Measurements from ENCODE around the gene RFX3.

Gene RFX3

GRCh38 chr9:3239240-3239639 is 286.6 kb downstream of the RFX3 start:
- H3K27ac ChIP-seq (ENCODE audit: low read depth, low read length) = no peak overlapping the region
- H3K4me1 ChIP-seq (ENCODE audit: control insufficient read depth, insufficient read depth, low read length) = no peaks in the 10 kb centered on the region
- no peak overlapping the region for H3K4me3 ChIP-seq (ENCODE audit: low read length)
- no peak overlapping the region for H3K9ac ChIP-seq (ENCODE audit: low read length)
- no peaks in the 10 kb centered on the region for H3K36me3 ChIP-seq (ENCODE audit: control insufficient read depth, insufficient read depth, low read length)
- no peaks in the 10 kb centered on the region for H3K27me3 ChIP-seq (ENCODE audit: control insufficient read depth, insufficient read depth, low read length)

GRCh38 chr9:3238236-3238635 is 287.6 kb downstream of the RFX3 start:
- no peak overlapping the region for H3K9ac ChIP-seq (ENCODE audit: low read length)
- no peaks in the 10 kb centered on the region for H3K4me1 ChIP-seq (ENCODE audit: control insufficient read depth, insufficient read depth, low read length)
- H3K27ac ChIP-seq (ENCODE audit: low read depth, low read length) = no peak overlapping the region
- no peaks in the 10 kb centered on the region for H3K27me3 ChIP-seq (ENCODE audit: control insufficient read depth, insufficient read depth, low read length)
- H3K36me3 ChIP-seq (ENCODE audit: control insufficient read depth, insufficient read depth, low read length) = no peaks in the 10 kb centered on the region
- no peak overlapping the region for H3K4me3 ChIP-seq (ENCODE audit: low read length)

- H3K9ac ChIP-seq (ENCODE audit: low read length) = no peak overlapping the region
- no peaks in the 10 kb centered on the region for H3K27me3 ChIP-seq (ENCODE audit: control insufficient read depth, insufficient read depth, low read length)
- H3K4me3 ChIP-seq (ENCODE audit: low read length) = no peak overlapping the region
- no peak overlapping the region for H3K27ac ChIP-seq (ENCODE audit: low read depth, low read length)
- no peaks in the 10 kb centered on the region for H3K36me3 ChIP-seq (ENCODE audit: control insufficient read depth, insufficient read depth, low read length)
- H3K4me1 ChIP-seq (ENCODE audit: control insufficient read depth, insufficient read depth, low read length) = no peaks in the 10 kb centered on the region
Observed at GRCh38 chr9:3237121-3237520, 288.7 kb downstream of the RFX3 start.

- Histone ChIP-seq H3K4me3 (ENCODE audit: low read length) (no peak overlapping the region), H3K36me3 (ENCODE audit: control insufficient read depth, insufficient read depth, low read length) (no peaks in the 10 kb centered on the region), H3K4me1 (ENCODE audit: control insufficient read depth, insufficient read depth, low read length) (no peaks in the 10 kb centered on the region), H3K27ac (ENCODE audit: low read depth, low read length) (no peak overlapping the region), H3K27me3 (ENCODE audit: control insufficient read depth, insufficient read depth, low read length) (no peaks in the 10 kb centered on the region), H3K9ac (ENCODE audit: low read length) (no peak overlapping the region)
Observed at GRCh38 chr9:3235497-3235896, 290.3 kb downstream of the RFX3 start.

GRCh38 chr9:3224931-3225330 is 300.9 kb downstream of the RFX3 start:
- no peak overlapping the region for H3K27ac ChIP-seq (ENCODE audit: low read depth, low read length)
- no peak overlapping the region for H3K9ac ChIP-seq (ENCODE audit: low read length)
- no peaks in the 10 kb centered on the region for H3K36me3 ChIP-seq (ENCODE audit: control insufficient read depth, insufficient read depth, low read length)
- H3K27me3 ChIP-seq (ENCODE audit: control insufficient read depth, insufficient read depth, low read length) = no peaks in the 10 kb centered on the region
- no peaks in the 10 kb centered on the region for H3K4me1 ChIP-seq (ENCODE audit: control insufficient read depth, insufficient read depth, low read length)
- H3K4me3 ChIP-seq (ENCODE audit: low read length) = no peak overlapping the region

GRCh38 chr9:3215658-3216057 is 310.1 kb downstream of the RFX3 start:
- Histone ChIP-seq H3K27ac (ENCODE audit: low read depth, low read length) (no peak overlapping the region), H3K27me3 (ENCODE audit: control insufficient read depth, insufficient read depth, low read length) (no peaks in the 10 kb centered on the region), H3K4me1 (ENCODE audit: control insufficient read depth, insufficient read depth, low read length) (no peaks in the 10 kb centered on the region), H3K36me3 (ENCODE audit: control insufficient read depth, insufficient read depth, low read length) (no peaks in the 10 kb centered on the region), H3K4me3 (ENCODE audit: low read length) (no peak overlapping the region), H3K9ac (ENCODE audit: low read length) (no peak overlapping the region)

GRCh38 chr9:3214741-3215140 is 311.1 kb downstream of the RFX3 start:
- Histone ChIP-seq H3K9ac (ENCODE audit: low read length) (no peak overlapping the region), H3K4me3 (ENCODE audit: low read length) (no peak overlapping the region), H3K4me1 (ENCODE audit: control insufficient read depth, insufficient read depth, low read length) (no peaks in the 10 kb centered on the region), H3K27me3 (ENCODE audit: control insufficient read depth, insufficient read depth, low read length) (no peaks in the 10 kb centered on the region), H3K36me3 (ENCODE audit: control insufficient read depth, insufficient read depth, low read length) (no peaks in the 10 kb centered on the region), H3K27ac (ENCODE audit: low read depth, low read length) (no peak overlapping the region)

GRCh38 chr9:3205421-3206095 is 320.2 kb downstream of the RFX3 start:
- no peaks in the 10 kb centered on the region for H3K4me1 ChIP-seq (ENCODE audit: control insufficient read depth, insufficient read depth, low read length)
- H3K27ac ChIP-seq (ENCODE audit: low read depth, low read length) = no peak overlapping the region
- H3K27me3 ChIP-seq (ENCODE audit: control insufficient read depth, insufficient read depth, low read length) = no peaks in the 10 kb centered on the region
- H3K9ac ChIP-seq (ENCODE audit: low read length) = no peak overlapping the region
- H3K4me3 ChIP-seq (ENCODE audit: low read length) = no peak overlapping the region
- no peaks in the 10 kb centered on the region for H3K36me3 ChIP-seq (ENCODE audit: control insufficient read depth, insufficient read depth, low read length)

- no peak overlapping the region for H3K4me3 ChIP-seq (ENCODE audit: low read length)
- H3K27me3 ChIP-seq (ENCODE audit: control insufficient read depth, insufficient read depth, low read length) = no peaks in the 10 kb centered on the region
- no peaks in the 10 kb centered on the region for H3K36me3 ChIP-seq (ENCODE audit: control insufficient read depth, insufficient read depth, low read length)
- H3K27ac ChIP-seq (ENCODE audit: low read depth, low read length) = no peak overlapping the region
- no peak overlapping the region for H3K9ac ChIP-seq (ENCODE audit: low read length)
- H3K4me1 ChIP-seq (ENCODE audit: control insufficient read depth, insufficient read depth, low read length) = no peaks in the 10 kb centered on the region
Observed at GRCh38 chr9:3200331-3200774, 325.4 kb downstream of the RFX3 start.

GRCh38 chr9:3193791-3194190 is 332.0 kb downstream of the RFX3 start:
- no peaks in the 10 kb centered on the region for H3K4me1 ChIP-seq (ENCODE audit: control insufficient read depth, insufficient read depth, low read length)
- H3K27me3 ChIP-seq (ENCODE audit: control insufficient read depth, insufficient read depth, low read length) = no peaks in the 10 kb centered on the region
- no peak overlapping the region for H3K9ac ChIP-seq (ENCODE audit: low read length)
- no peak overlapping the region for H3K4me3 ChIP-seq (ENCODE audit: low read length)
- no peak overlapping the region for H3K27ac ChIP-seq (ENCODE audit: low read depth, low read length)
- no peaks in the 10 kb centered on the region for H3K36me3 ChIP-seq (ENCODE audit: control insufficient read depth, insufficient read depth, low read length)

GRCh38 chr9:3191715-3192114 is 334.1 kb downstream of the RFX3 start:
- Histone ChIP-seq H3K27ac (ENCODE audit: low read depth, low read length) (no peak overlapping the region), H3K9ac (ENCODE audit: low read length) (no peak overlapping the region), H3K36me3 (ENCODE audit: control insufficient read depth, insufficient read depth, low read length) (no peaks in the 10 kb centered on the region), H3K27me3 (ENCODE audit: control insufficient read depth, insufficient read depth, low read length) (no peaks in the 10 kb centered on the region), H3K4me3 (ENCODE audit: low read length) (no peak overlapping the region), H3K4me1 (ENCODE audit: control insufficient read depth, insufficient read depth, low read length) (no peaks in the 10 kb centered on the region)

- Histone ChIP-seq H3K9ac (ENCODE audit: low read length) (no peak overlapping the region), H3K27me3 (ENCODE audit: control insufficient read depth, insufficient read depth, low read length) (no peaks in the 10 kb centered on the region), H3K4me1 (ENCODE audit: control insufficient read depth, insufficient read depth, low read length) (no peaks in the 10 kb centered on the region), H3K36me3 (ENCODE audit: control insufficient read depth, insufficient read depth, low read length) (no peaks in the 10 kb centered on the region), H3K4me3 (ENCODE audit: low read length) (no peak overlapping the region), H3K27ac (ENCODE audit: low read depth, low read length) (no peak overlapping the region)
Observed at GRCh38 chr9:3189113-3189861, 336.5 kb downstream of the RFX3 start.

- Histone ChIP-seq H3K36me3 (ENCODE audit: control insufficient read depth, insufficient read depth, low read length) (no peaks in the 10 kb centered on the region), H3K27me3 (ENCODE audit: control insufficient read depth, insufficient read depth, low read length) (peaks cover under 1% of the 10 kb centered on the region), H3K4me3 (ENCODE audit: low read length) (no peak overlapping the region), H3K4me1 (ENCODE audit: control insufficient read depth, insufficient read depth, low read length) (no peaks in the 10 kb centered on the region), H3K27ac (ENCODE audit: low read depth, low read length) (no peak overlapping the region), H3K9ac (ENCODE audit: low read length) (no peak overlapping the region)
Observed at GRCh38 chr9:3186751-3187150, 339.1 kb downstream of the RFX3 start.

Data from rectal smooth muscle tissue (tissue), 1 donor.